Calu3 (cell line): Measurements from ENCODE around the gene PBX1. TPM values are rescaled to one million over a fixed set of nuclear protein-coding genes. Genes with fewer than 3 reads are reported as not detected.

Experiments
- BruUV-seq: library from RNA; stranded (reverse); fragments of 400-500 nt; replicated peaks from 2 replicates; lab custom pipeline; 2021; lab: Mats Ljungman, UMichigan
- CTCF ChIA-PET: fragments of 300-600 bp; sonication (Branson Sonifier 250); formaldehyde crosslinking; loops from one replicate; lab custom pipeline; 2022; ENCODE audit warnings: antibody characterized with exemption; lab: Charles Lee
- DNase-seq: peaks from one replicate; pipeline ENCODE4 v3.0.0; 2022
- H3K27ac Mint-ChIP-seq: one replicate; pipeline ENCODE4 v1.8.0; 2022; ENCODE audit warnings: mixed read lengths; ENCODE audit not compliant: unreplicated experiment
- H3K27me3 Mint-ChIP-seq: one replicate; pipeline ENCODE4 v1.8.0; 2022; ENCODE audit warnings: mixed read lengths; ENCODE audit not compliant: unreplicated experiment
- H3K36me3 Mint-ChIP-seq: one replicate; pipeline ENCODE4 v1.8.0; 2022; ENCODE audit warnings: mild to moderate bottlenecking, moderate library complexity, mixed read lengths; ENCODE audit not compliant: insufficient read depth, unreplicated experiment
- H3K4me1 Mint-ChIP-seq: one replicate; pipeline ENCODE4 v1.8.0; 2022; ENCODE audit warnings: mild to moderate bottlenecking, low read depth, mixed read lengths; ENCODE audit not compliant: unreplicated experiment
- H3K4me3 Mint-ChIP-seq: one replicate; pipeline ENCODE4 v1.8.0; 2022; ENCODE audit warnings: mild to moderate bottlenecking, low read depth, moderate library complexity, mixed read lengths; ENCODE audit not compliant: unreplicated experiment
- H3K9me3 Mint-ChIP-seq: one replicate; pipeline ENCODE4 v1.8.0; 2022; ENCODE audit warnings: low read depth, mixed read lengths; ENCODE audit not compliant: unreplicated experiment
- CTCF ChIP-seq: fragments of 200-600 bp; IDR thresholded peaks from one replicate; pipeline ENCODE4 v1.8.0; 2022; ENCODE audit warnings: antibody characterized with exemption; ENCODE audit not compliant: unreplicated experiment
- intact Hi-C: fragments of 100-400 bp; cut with micrococcal nuclease; formaldehyde crosslinking; loops from one replicate; pipeline ENCODE4 v1.10.0; 2022; ENCODE audit not compliant: unreplicated experiment
- total RNA-seq: library from RNA; stranded (reverse); gene quantifications from 2 replicates; pipeline ENCODE4 v1.2.3, GENCODE V29; 2022

Gene PBX1
- total RNA-seq, 1 experiment from 2014 or later, result 22.5 TPM

- Mint-ChIP-seq H3K4me1 (no peaks in the 10 kb centered on the region), H3K9me3 (no peaks in the 10 kb centered on the region), H3K27ac (no peak overlapping the region), H3K36me3 (no peaks in the 10 kb centered on the region), H3K27me3 (no peaks in the 10 kb centered on the region), H3K4me3 (no peak overlapping the region)
- DNase-seq, result no peak
- BruUV-seq, result no TSS peak
- intact Hi-C loops, result no loop called here
- TF ChIP-seq CTCF, result no peak
- CTCF ChIA-PET, result interaction anchor here (1.8 kb wide), 1 partner anchor 12 kb away, joined by 5 read pairs; no protein-coding TSS in a partner anchor
Observed at GRCh38 chr1:164759144-164759920, 200.3 kb downstream of the PBX1 start.

- H3K27ac Mint-ChIP-seq, result no peak overlapping the region
- intact Hi-C loops, result no loop called here
- no TSS peak for BruUV-seq
- CTCF ChIA-PET, result interaction anchor here (1.8 kb wide), 1 partner anchor 11 kb away, joined by 5 read pairs; no protein-coding TSS in a partner anchor
- no peak for DNase-seq
- no peaks in the 10 kb centered on the region for H3K27me3 Mint-ChIP-seq
- no peaks in the 10 kb centered on the region for H3K9me3 Mint-ChIP-seq
- no peak for TF ChIP-seq CTCF
- H3K36me3 Mint-ChIP-seq, result no peaks in the 10 kb centered on the region
- H3K4me1 Mint-ChIP-seq, result no peaks in the 10 kb centered on the region
- H3K4me3 Mint-ChIP-seq, result no peak overlapping the region
Observed at GRCh38 chr1:164759979-164760469, 201.0 kb downstream of the PBX1 start.

- no peak for TF ChIP-seq CTCF
- H3K4me3 Mint-ChIP-seq, result no peak overlapping the region
- no peaks in the 10 kb centered on the region for H3K36me3 Mint-ChIP-seq
- no peaks in the 10 kb centered on the region for H3K27me3 Mint-ChIP-seq
- BruUV-seq, result no TSS peak
- CTCF ChIA-PET, result no interaction called here
- no peak overlapping the region for H3K27ac Mint-ChIP-seq
- peaks cover 2% of the 10 kb centered on the region for H3K4me1 Mint-ChIP-seq
- intact Hi-C loops, result no loop called here
- no peak for DNase-seq
- H3K9me3 Mint-ChIP-seq, result no peaks in the 10 kb centered on the region
Observed at GRCh38 chr1:164760569-164760968, 201.6 kb downstream of the PBX1 start.

- intact Hi-C loops, result no loop called here
- TF ChIP-seq CTCF, result no peak
- no peaks in the 10 kb centered on the region for H3K27me3 Mint-ChIP-seq
- no peak overlapping the region for H3K4me3 Mint-ChIP-seq
- DNase-seq, result no peak
- no peak overlapping the region for H3K27ac Mint-ChIP-seq
- BruUV-seq, result no TSS peak
- no peaks in the 10 kb centered on the region for H3K36me3 Mint-ChIP-seq
- CTCF ChIA-PET, result no interaction called here
- peaks cover 6% of the 10 kb centered on the region for H3K4me1 Mint-ChIP-seq
- H3K9me3 Mint-ChIP-seq, result no peaks in the 10 kb centered on the region
Observed at GRCh38 chr1:164761009-164761408, 202.0 kb downstream of the PBX1 start.
